Fibroblast of skin of right biceps (primary cell): ENCODE measurements around the gene DCUN1D2.

Source experiments
- DNase-seq: peaks from one replicate; pipeline ENCODE4 v3.0.0-alpha.2; 2013

Gene DCUN1D2

GRCh38 chr13:113420833-113421600 is 69.5 kb downstream of the DCUN1D2 start:
- no peak for DNase-seq

GRCh38 chr13:113420232-113420631 is 70.3 kb downstream of the DCUN1D2 start:
- no peak for DNase-seq

GRCh38 chr13:113419531-113420193 is 70.8 kb downstream of the DCUN1D2 start:
- DNase-seq: no peak

- no peak for DNase-seq
These were observed 71.8 kb downstream of the DCUN1D2 start for GRCh38 chr13:113418722-113419049.

- DNase-seq: no peak
These were observed 72.4 kb downstream of the DCUN1D2 start for GRCh38 chr13:113417836-113418721.

GRCh38 chr13:113417008-113417751 is 73.3 kb downstream of the DCUN1D2 start:
- no peak for DNase-seq

DNA sequence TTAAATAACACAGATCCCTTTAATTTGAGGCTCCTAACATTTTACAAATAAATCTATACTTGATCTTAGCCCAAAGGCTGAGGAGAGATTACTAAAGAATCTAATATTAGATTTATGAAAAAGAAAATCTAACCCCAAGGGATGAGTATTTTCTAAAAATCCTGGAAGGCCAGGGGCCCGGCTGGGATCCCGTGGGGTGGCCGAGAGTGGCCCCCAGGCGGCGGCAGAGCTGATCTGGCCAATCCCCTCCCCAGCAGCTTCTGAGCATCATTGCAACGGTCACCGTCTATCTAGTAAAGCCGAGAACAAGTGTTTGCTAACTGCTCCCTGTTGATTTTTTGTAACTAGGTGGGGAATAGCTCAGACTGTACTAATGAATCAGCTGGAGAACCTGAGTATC is 74.7 kb downstream of the DCUN1D2 start:
- DNase-seq: no peak

GRCh38 chr13:113415032-113415431 is 75.5 kb downstream of the DCUN1D2 start:
- DNase-seq: no peak

- no peak for DNase-seq
These were observed 76.2 kb downstream of the DCUN1D2 start for GRCh38 chr13:113414335-113414734.

DNA sequence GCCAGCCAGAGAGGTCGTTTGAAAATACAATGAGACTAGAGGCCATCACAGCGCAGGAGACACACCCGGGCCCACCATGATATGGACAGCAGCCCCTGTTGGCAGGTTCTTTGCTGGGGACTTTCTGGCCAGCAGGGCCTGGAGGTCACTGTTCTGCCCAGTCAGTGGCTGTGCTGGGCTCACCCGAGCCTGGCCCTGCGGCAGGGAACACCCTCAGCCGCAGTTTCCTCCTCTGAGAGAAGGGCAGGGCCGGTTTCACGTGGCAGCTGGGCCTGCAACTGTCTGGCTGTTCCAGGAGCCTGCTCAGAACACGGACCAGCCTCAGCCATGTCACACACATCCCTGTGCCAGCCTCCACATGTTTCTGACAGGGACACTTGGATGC is 76.6 kb downstream of the DCUN1D2 start:
- no peak for DNase-seq

GRCh38 chr13:113413178-113413897 is 77.2 kb downstream of the DCUN1D2 start:
- no peak for DNase-seq

DNA sequence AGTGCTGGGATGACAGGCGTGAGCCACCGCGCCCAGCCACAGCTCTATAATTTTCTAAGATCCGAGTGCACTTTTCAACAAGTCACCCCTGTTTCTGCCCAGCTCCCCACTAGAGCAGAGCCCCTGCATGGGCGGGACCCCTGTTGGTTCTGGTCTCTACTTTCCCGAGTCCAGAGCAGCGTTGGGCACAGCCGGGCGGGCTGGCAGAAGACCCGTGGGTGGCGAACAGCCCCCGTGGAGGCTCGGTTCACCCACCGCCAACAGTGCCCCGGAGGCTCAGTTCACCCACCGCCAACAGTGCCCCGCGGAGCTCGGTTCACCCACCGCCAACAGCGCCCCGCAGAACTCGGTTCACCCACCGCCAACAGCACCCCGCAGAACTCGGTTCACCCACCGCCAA is 78.1 kb downstream of the DCUN1D2 start:
- DNase-seq: no peak

- DNase-seq: peak; percentile 93
These were observed 79.1 kb downstream of the DCUN1D2 start for GRCh38 chr13:113411216-113412023.

DNA sequence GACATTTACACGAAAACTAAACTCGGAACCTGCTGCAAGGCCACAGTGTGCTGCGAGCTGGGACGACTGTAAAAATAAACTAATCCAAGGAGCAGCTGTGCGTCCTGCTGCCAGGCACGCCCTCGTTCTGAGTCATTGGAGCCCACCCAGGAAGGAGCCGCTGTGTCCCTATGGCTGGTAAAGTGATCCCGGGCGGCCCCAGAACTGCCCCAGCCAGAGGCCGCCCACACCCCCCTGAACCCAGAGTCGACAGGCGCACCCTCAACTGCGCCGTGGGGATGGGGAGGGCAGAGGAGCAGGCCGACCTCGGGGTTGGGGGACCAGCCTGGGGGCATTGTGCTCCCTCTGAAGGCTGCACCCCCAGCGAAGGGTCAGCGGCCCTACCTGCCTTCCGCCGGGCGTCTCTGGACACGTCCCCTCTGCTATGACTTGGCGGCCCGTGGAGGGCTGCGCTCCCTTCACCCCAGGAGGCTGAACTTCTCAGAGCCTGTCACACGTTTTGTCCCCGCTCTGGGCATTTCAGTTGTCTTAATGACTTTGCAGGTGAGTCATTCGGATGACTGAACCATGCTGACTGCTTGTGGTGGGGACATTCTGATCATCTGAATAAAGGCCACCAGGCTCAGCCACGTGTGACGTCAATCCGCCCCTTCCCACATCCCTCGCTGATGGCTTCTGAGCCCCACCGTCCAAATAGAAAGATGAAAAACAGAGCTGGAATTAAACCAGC is 79.9 kb downstream of the DCUN1D2 start:
- DNase-seq: peak; percentile 93

- no peak for DNase-seq
These were observed 81.9 kb downstream of the DCUN1D2 start for GRCh38 chr13:113408562-113408961.

GRCh38 chr13:113407531-113408393 is 82.7 kb downstream of the DCUN1D2 start:
- no peak for DNase-seq

DNA sequence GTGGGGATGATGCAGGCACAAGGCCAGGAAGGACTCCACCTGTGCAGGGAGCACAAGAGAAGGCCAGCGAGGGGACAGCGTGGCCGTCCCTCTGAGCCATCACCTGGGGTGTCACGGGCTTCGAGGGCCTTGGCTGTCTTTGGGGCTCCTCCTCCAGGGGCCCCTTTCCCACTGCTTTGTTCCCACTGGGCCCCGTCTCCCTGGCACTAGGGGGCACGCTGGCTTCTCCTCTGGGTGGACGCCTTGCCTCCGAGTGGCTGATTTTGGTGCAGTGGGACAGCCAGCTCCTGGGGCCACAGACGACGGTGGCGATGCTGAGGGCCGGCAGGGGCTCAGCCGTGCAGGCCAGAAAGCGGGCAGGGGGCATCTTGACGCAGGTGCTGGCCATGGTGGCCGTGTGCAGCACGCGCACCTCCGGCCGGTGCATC is 83.4 kb downstream of the DCUN1D2 start:
- DNase-seq: no peak

DNA sequence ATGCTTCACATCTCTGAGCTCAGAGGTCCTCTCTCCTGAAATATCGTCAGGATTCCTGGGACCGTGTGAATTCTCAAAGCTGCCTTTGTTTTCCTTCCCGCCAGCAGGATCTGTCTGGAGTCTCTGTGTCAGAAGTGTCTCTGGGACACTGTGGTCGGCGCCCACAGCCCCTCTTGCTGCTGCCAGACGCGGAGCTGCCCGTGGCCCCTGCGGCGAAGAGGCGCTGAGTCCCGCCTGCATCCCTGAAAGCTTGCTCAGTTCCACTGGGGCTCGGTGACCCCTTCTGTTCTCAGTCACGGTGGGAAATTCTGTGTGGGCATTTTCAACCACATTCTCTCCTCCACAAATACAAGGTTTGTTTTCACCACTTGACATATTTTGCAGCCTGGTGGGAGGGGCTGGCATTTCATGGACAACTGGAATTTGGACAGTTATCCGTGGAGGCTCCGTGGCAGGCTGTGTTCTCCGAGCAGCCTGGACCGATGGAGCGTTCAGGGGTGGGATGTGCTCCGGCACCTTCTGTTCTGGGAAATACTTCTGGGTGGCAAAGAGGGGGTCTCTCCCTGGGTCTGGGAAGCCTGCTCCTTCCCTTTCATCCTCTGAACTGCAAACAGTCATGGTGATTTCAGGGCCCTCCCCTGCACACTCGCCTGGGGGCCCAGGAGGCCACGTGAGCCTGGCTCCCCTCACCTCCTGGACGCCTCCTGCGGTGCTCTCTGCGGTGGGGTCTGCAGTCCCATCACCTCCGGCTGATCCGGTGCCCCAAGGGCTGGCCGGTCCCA is 84.0 kb downstream of the DCUN1D2 start:
- no peak for DNase-seq
